HT1080 (cell line): ENCODE data around the gene TRIM61. TPM values are rescaled to one million over a fixed set of nuclear protein-coding genes. Genes with fewer than 3 reads are reported as not detected.
A peak's percentile ranks its signal among the peaks of the same experiment; 100 is the strongest.
"Not testable (repeated sequence)": the region's sequence is repeated elsewhere in the genome, so short reads cannot be mapped to it uniquely, and the experiment has no call there.

Experiments
- DNase-seq: peaks from one replicate; pipeline ENCODE4 v3.0.0-alpha.2; 2015; ENCODE audit warnings: low read depth
- total RNA-seq: library from RNA; depleted of rRNA; stranded (reverse); fragments of >200 nt; shearing (Covaris generic); gene quantifications from 2 replicates; pipeline ENCODE4 v1.2.3, GENCODE V29; 2014

The TRIM61 gene
- total RNA-seq, 1 experiment from 2014 or later = 2.4 TPM

DNA sequence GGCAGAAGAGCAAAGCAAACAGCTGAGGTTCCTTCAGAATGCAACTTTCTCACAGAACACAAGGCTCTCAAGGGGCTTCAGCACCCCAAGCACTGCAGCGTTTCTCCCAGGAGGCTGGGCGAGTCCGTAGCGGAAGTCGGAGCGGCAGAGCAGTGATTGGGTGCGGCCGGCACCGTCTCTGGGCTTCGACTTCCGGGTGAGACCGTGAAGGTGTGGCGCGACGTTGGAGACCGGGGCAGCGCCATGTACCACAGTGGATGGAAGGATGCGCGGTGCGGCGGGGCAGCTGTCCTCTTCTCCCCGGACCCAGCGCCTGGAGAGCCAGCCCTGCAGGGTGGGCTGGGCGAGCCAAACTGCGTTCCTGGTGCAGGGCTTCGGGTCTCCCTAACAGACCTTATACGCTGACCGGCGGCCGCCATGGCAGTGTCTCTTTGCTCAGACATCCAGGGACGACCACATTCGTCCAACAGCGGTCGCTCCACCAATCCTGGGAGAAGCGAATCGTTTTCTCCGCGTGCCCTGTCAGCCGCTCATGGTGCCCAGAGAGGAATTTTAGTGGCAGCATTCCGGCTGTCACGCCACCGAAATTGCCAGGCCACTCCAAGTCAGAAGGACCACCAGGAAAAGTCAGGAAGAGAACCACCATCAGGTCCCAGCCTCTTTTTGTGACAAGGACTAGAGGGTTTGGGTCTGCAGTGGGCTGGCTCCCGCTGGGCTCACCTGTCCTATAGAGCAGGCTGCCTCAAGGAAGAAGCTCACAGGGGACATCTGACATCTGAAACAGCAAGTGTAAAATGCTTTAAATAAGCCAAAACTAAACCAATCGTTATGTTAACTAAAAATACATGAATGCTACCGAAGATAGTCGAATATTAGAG, 20.5 kb downstream of the TRIM61 start:
- peak; percentile 75 for DNase-seq

- peak; percentile 64 for DNase-seq
Observed at GRCh38 chr4:164955107-164955805, 22.2 kb downstream of the TRIM61 start.

DNA sequence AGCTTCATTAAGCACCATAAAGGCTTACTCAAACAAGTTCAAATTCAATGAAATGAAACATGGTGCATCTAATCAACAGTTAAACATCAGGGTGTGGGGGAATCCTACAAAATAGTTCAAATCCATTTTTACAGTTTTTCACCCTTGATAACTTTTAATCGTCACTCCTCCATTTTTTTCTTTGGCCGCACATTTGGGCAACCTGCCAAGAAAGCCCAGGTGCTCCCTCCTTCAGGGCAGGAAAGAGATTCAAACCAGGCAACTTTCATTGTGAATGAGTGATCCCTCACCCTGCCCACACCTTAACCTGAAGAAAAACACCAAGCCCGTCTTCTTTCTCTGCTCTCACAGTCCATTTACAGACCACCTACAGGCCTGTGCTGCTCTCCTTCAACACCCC, 24.9 kb downstream of the TRIM61 start:
- DNase-seq = no peak

GRCh38 chr4:164949448-164950143, 27.9 kb downstream of the TRIM61 start:
- no peak for DNase-seq

GRCh38 chr4:164948975-164949374, 28.5 kb downstream of the TRIM61 start:
- DNase-seq = no peak

GRCh38 chr4:164948006-164948405, 29.5 kb downstream of the TRIM61 start:
- DNase-seq = not testable (repeated sequence)

GRCh38 chr4:164946810-164947209, 30.6 kb downstream of the TRIM61 start:
- no peak for DNase-seq

DNA sequence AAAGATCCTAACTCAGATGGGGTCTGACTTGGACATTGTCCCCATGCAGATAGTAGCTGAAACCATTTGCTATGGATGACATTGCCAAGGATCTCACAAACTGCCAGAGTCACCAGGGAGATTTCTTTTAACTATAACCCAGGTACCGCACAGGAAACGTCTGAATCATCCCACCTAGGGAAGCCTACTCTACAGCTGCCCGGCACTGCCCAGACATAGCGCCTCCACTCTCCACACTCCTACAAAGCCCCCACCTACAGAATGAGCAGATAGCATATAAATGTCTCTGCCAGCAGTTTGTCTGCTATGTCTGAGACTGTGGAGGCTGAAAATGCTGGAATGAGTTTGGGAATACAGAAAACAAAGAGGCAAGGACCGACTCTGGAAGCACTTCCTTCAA, 32.3 kb downstream of the TRIM61 start:
- DNase-seq = peak; percentile 31

DNA sequence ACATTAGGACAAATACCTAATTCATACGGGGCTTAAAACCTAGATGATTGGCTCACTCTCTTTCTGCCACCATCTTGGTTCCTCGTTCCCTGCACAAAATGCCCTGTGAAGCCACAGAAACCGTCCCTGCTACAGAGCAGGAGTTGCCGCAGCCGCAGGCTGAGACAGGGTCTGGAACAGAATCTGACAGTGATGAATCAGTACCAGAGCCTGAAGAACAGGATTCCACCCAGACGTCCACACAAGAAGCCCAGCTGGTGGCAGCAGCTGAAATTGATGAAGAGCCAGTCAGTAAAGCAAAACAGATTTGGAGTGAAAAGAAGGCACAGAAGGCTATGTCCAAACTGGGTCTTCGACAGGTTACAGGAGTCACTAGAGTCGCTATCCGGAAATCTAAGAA, 34.3 kb downstream of the TRIM61 start:
- no peak for DNase-seq

DNA sequence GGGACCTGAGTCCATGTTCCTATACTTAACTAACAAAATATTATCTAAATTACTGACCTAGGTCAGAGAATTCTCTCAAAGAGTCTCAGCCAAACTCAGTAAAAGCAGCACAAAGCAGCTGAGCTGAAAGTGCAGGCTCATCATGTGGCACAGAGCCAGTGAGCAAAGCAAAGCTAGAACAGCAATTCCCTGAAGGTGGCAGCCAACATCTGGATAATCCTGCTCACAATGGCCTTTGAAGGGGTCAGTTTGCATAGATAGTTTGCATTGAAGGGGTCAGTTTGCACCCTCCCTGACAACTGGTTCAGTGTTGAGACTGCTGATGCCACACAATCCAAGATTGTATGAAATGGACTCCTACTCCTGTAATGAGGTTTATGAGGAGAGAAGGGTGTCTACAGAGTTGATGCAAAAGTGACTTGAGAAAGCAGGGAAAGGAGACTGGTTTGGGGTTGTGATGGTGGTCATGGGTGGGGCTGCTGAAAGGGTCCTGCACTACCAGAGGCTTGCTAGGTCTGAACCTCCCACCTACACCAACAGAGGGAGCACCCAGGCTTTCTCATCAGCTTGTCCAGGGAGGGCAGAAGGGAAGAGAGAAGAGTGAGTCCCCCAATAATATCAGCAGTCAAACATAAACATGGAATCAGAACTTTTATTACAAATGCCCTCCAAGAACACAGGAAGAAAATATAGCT, 39.7 kb downstream of the TRIM61 start:
- DNase-seq = no peak

GRCh38 chr4:164935865-164936606, 41.4 kb downstream of the TRIM61 start:
- not testable (repeated sequence) for DNase-seq

- peak; percentile 46 for DNase-seq
Observed at GRCh38 chr4:164935363-164935762, 42.1 kb downstream of the TRIM61 start.

DNA sequence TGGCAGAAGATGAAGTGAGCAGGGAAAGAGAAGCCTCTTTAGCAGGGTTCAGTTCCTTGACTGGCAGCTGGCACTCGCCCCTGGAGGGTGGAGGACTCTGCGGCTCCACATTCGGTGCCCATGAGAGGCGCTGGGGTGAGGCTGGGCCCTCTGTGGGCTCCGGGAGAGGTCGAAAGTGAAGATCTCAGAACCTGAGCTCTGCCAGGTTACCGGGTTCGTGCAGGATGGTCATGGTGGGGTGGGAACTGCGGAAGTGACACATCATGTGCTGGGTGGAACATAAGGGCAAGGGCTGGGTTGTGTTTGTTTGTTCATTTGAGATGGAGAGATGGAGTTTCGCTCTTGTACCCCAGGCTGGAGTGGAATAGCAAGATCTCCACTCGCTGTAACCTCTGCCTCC, 44.2 kb downstream of the TRIM61 start:
- no peak for DNase-seq

DNA sequence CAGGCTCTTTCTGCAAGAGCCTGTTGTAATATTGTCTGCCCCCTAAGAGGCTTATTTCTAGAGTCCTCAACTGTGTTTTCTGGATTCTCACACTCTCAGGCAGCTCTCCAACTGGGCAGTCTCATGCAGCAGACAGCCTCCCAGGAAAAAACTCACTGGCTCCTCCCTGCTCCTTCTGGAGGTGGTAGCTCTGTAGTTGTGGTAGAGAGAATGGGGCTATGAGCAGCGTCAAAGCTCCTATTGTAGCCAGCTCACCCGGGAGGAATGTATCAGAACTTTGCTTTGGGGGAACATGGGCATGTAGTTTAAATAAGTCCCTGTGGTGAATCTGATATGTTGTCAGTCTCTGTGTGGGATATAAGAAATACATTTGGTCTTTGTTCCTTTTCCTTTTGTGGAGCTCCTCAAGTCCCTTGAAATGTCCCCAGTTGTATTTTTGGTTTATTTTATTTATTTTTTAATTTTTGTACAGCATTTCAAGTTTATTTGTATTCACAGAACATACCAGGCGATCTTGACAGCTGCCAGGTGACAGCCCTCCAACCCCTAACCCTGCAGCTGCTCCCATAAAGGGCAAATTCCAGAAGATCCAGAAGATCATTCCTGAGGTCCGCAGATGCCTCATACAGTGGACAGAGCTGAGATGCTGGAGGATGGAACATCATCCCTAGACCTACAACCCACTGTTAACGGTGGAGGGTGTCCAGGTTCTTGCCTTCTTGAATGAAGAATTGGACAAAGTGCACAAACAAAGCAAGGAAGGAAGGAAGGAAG, 45.7 kb downstream of the TRIM61 start:
- peak; percentile 75 for DNase-seq

DNA sequence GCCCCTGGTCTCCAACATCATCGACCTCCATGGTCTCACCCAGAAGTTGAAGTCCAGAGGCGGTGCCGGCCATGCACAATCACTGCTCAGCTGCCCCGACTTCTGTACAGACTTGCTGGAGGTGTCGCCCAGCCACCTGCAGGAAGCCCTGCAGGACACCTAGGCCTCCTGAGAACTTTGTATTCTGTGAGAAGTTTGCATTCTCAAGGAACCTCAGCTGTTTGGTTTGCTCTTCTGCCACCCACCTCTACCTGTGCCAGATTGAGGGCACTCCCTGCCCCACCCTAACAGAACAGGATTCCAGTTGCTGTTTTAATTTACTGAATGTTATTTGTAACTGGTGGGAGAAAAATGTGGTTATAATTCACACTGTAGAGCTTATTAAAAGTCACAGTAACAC, 46.8 kb downstream of the TRIM61 start:
- no peak for DNase-seq

GRCh38 chr4:164927101-164927500, 50.4 kb downstream of the TRIM61 start:
- DNase-seq = peak; percentile 21

- peak; percentile 35 for DNase-seq
Observed at GRCh38 chr4:164926301-164926700, 51.2 kb downstream of the TRIM61 start.

DNA sequence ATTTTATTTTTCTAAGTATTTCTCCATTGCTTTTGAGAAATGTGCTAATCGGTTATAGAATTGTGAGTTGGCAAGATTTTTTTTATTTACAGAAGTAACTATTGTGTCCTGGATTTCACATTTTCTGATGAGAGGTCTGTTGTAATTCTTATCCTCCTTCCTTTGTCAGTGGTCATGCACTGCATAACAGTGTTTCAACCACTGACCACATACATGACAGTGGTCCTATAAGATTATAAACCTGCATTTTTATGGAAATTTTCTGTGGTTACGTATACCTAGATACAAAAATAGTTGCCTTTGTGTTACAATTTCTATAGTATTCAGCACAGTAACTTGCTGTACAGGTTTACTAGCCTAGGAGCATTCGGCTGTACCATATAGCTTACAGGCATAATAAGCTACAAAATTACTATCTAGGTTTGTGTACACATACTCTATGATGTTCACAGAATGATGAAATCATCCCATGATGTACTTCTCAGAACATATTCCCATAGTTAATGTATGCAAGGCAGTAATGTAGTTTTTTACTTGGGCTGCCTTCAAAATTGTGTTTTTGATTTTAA, 52.7 kb downstream of the TRIM61 start:
- no peak for DNase-seq

- DNase-seq = no peak
Observed at GRCh38 chr4:164918956-164919355, 58.5 kb downstream of the TRIM61 start.
